DMS53 treated with DMSO at 0.1 percent for 48 hours (cell line): ENCODE data around the gene CXCL17.
"Not testable (repeated sequence)": the region's sequence is repeated elsewhere in the genome, so short reads cannot be mapped to it uniquely, and the experiment has no call there.

ENCODE experiments used
- DNase-seq: peaks from one replicate; lab custom pipeline; 2025; ENCODE audit not compliant: unreplicated experiment; lab: John Stamatoyannopoulos, UW

The CXCL17 gene

GRCh38 chr19:42466521-42467182 lies 23.9 kb upstream of the CXCL17 start:
- DNase-seq, result no peak

GRCh38 chr19:42465827-42466280 lies 23.1 kb upstream of the CXCL17 start:
- DNase-seq, result no peak

GRCh38 chr19:42461700-42462324 lies 19.1 kb upstream of the CXCL17 start:
- no peak for DNase-seq

DNA sequence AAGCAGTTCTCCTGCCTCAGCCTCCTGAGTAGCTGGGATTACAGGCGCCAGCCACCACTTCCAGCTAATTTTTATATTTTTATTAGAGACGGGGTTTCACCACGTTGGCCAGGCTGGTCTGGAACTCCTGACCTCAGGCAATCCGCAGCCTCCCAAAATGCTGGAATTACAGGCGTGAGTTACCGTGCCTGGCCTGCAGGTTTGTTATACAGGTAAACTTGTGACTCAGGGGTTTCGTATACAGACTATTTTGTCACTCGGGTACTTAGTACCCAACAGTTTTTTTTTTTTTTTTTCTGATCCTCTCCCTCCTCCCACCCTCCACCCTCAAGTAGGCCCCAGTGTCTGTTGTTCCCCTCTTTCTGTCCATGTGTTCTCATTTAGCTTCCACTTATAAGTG lies 18.5 kb upstream of the CXCL17 start:
- DNase-seq, result not testable (repeated sequence)

DNA sequence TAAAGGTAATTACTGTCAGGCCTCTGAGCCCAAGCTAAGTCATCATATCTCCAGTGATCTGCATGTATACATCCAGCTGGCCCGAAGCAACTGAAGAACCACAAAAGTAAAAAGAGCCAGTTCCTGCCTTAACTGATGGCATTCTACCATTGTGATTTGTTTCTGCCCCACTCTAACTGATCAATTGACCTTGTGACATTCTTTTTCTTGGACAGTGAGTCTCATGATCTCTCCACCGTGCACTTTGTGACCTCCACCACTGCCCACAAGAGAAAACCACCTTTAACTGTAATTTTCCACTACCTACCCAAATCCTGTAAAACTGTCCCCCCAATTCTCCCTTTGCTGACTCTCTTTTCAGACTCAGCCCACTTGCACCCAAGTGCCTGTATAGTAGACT lies 17.2 kb upstream of the CXCL17 start:
- DNase-seq, result no peak

DNA sequence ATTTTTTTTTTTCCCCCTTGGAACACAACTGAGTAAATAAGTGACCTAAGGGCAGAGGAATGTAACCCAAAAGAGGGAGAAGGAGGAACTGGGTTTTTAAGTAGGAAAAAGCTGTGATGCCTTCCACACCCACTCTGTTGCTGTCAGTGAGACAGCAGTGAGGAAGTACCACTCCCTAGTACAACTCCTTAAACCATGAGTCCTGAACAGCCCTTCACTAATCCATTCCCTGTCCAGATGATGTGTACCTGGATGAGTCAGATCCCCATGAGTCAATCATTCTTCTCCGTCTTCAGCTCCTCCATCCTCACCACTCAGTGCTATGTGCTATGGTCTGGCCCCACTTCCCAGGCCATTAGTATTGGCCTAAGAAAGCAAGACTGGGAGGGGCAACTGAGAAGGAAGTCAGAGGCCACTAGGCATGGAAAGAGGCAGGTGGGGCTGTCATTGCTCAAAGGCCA lies 12.9 kb upstream of the CXCL17 start:
- DNase-seq, result peak; percentile 62

- DNase-seq, result no peak
Measured at GRCh38 chr19:42455086-42455485, 12.3 kb upstream of the CXCL17 start.

DNA sequence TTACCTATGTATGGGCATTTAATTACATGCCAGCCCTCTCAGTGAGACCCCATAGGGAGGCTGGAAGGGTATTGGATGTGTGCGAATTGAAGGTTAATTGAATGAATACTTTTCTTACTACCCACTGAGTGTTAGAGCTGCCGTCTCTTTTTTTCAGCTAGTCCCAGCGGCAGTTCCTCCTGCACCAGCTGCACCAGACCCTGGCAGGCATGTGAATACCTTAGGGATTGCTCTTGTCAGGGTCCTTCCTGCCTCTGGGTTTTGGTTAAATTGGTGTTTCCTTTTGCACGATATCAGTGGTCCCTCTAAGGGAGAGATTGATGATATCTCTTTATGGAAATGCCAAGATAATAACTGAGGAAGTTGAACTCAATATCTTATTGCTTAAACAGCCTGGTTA lies 9.8 kb upstream of the CXCL17 start:
- no peak for DNase-seq

DNA sequence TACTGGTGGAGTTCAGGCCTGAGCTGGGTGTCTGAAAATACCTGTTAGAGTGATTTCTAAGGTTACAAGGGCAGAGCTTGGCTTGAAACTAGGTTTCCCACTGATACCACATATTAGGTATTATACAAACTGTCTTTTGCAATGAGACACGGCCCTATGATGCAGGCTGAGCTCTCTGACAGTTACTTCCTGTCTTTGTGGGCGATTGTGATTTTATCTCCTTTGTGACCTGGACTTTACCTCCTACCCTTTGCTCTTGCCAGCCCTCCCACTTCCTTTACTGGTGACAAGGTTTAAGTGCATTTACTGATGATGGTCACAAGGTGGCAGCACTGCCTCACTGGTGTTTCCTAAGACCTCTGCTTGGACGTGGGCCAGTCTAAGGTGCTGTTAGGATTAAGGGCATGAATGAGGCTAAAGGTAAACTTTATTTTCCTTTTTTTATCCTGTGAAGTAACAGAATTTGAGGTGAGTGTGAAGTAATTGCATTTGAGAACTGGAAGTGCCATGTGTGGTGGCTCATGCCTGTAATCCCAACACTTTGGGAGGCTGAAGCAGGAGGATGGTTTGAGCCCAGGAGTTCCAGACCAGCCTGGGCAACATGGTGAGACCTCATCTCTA lies 7.7 kb upstream of the CXCL17 start:
- peak; percentile 90 for DNase-seq

GRCh38 chr19:42448306-42448705 lies 5.6 kb upstream of the CXCL17 start:
- DNase-seq, result not testable (repeated sequence)

- DNase-seq, result no peak
Measured at GRCh38 chr19:42445948-42446347, 3.2 kb upstream of the CXCL17 start.

- DNase-seq, result peak; percentile 17
Measured at GRCh38 chr19:42443944-42444398, 1.2 kb upstream of the CXCL17 start.

DNA sequence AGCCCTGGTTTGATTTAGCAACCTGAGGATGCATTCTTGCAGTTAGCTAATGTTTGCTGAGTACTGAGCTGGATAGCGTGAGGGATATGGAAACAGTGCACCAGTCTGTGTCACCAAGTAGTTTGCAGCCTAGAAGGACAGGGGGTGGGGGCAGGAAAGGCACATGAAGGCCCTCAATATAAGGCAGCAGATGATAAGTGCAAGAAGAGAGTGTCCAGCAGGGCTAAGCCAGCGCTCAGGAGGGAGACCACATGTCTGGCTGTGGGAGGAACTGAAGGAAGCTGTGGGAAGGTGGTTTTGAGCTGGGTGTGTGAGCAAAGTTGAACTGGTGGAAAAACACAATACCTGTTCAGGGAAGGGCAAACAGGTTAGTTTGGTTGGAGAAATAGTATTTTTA lies 1.7 kb downstream of the CXCL17 start:
- DNase-seq, result no peak

GRCh38 chr19:42440357-42441048 lies 2.2 kb downstream of the CXCL17 start:
- DNase-seq, result peak; percentile 55

DNA sequence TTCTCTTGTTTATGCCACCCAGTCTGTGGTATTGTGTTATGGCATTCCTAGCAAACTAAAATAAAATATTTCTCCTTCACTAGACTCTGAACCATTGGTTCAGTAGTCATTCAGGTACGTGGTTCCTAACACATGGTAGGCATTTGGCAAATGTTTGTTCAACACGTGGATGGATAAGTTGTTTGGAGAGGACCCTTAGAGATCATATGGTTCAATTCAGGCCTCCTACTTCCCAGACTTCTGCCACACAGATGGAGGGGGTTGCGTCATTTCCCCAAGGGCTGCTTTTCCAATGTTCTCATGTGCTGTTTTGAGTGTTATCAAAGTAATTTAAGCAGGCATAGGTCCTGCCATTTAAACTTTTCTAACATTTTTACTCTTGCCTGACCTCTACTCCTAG lies 6.7 kb downstream of the CXCL17 start:
- no peak for DNase-seq

DNA sequence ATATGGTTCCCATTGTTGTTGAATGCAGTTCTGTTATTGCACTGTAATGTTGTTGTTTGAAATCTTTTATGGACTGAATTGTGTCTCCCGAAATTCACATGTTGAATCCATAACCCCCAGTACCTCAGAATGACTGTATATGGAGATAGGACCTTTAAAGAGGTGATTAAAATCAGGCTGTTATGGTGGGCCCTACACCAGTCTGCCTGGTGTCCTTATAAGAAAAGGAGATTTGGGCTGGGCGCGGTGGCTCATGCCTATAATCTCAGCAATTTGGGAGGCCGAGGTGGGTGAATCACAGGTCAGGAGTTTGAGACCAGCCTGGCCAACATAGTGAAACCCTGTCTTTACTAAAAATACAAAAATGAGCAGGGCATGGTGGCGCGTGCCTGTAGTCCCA lies 7.4 kb downstream of the CXCL17 start:
- DNase-seq, result no peak

GRCh38 chr19:42433503-42434260 lies 9.1 kb downstream of the CXCL17 start:
- DNase-seq, result peak; percentile 81

DNA sequence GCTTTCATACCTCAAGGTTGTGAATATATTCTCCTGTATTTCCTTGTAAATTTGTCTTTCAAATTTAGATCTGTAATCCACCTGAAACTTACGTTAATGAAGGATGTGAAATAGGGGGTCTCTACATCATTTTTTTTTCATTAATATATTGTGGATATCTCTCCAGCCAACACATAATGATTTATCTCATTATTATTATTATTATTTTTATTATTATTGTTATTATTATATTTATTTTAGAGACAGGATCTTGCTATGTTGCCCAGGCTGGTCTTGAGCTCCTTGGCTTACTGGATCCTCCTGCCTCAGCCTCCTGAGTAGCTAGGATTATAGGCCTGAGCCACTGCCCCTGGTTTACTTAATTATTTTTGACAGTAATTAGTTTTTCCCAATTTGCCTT lies 11.3 kb downstream of the CXCL17 start:
- no peak for DNase-seq

DNA sequence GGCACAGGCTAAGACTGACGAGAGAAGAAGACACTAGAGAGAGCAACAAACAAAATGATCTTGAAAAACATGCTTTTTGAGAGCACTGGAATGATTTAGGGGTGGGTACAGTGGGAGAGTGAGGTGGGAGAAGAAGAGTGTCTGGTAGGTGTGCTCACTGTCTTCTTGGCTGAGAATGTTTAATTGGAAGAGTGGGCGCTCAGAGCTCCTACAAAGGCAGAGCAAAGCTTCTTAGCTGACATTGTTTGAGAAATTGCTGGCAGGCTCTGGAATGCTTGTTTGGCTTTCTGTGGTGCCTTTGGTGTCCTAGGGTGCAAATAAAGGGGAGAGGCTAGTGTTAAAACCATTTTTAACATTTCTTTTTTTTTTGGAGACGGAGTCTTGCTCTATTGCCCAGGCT lies 14.1 kb downstream of the CXCL17 start:
- no peak for DNase-seq

DNA sequence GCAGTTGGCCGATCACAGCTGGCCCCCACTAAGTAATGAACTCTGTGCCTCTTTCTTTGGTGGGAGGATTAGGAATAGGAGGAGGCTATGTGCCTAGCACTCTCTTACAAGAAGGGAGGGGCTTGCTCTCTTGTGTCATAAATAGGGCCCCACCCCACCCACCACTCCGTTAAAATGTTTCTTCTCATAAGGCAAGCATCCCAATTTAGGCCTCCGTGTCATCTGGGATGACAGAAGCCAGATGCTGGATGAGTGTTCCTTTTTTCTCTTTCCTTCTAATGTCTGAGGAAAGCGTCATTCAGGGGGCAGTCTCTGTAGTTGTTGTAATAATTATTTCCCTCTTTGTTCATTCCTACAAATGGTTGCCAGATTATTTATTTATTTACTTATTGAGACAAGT lies 15.4 kb downstream of the CXCL17 start, which contains the start of gene LIPE:
TSS of gene LIPE (minus strand) at position 76 of the 400 bp plus-strand sequence. CDS start 239 bp downstream, outside the sequence.
- DNase-seq, result no peak

DNA sequence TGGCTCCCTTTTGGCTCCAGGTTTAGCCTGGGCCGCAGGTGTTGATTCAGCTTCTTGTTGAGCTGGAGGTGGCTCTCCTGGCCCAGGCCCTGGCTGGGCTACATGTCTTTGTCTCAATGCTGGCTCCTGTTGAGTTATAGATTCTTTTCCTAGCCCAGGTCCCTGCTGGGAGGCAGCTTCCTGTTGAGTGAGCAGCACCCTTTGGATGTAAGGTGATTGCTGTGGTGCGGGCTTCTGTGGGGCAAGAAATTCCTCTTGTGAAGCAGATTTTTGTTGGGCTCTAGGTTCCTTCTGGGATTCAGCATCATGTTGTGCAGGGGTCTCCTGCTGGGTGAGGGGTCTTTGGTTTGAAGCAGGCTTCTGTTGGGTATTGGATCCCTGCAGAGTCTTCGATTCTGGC lies 16.1 kb downstream of the CXCL17 start:
- DNase-seq, result no peak
